ENCODE measurements around the gene ARHGAP15.

DNA sequence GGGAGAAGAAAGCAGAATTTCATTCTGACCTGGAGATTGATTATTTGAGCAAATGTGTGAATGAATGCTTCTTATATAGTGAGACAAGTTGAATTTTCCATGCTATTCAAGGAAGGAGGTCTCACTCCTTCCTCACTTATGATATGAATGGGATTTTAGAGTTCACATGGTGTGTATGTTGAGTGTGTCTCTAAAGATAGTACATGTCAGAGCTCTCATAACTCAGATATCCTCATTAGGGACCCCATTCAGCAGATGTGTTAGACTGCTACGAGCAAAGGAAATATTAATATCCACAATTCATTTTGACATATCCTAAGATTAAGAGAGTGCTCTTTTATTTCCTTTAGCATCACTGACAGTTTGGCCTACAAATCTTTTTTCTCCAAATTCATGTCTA lies 368.5 kb downstream of the ARHGAP15 start:
- TF ChIP-seq, protein P1, sequence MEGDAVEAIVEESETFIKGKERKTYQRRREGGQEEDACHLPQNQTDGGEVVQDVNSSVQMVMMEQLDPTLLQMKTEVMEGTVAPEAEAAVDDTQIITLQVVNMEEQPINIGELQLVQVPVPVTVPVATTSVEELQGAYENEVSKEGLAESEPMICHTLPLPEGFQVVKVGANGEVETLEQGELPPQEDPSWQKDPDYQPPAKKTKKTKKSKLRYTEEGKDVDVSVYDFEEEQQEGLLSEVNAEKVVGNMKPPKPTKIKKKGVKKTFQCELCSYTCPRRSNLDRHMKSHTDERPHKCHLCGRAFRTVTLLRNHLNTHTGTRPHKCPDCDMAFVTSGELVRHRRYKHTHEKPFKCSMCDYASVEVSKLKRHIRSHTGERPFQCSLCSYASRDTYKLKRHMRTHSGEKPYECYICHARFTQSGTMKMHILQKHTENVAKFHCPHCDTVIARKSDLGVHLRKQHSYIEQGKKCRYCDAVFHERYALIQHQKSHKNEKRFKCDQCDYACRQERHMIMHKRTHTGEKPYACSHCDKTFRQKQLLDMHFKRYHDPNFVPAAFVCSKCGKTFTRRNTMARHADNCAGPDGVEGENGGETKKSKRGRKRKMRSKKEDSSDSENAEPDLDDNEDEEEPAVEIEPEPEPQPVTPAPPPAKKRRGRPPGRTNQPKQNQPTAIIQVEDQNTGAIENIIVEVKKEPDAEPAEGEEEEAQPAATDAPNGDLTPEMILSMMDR (IDR thresholded peaks at IDR 0.05): no peak
- TF ChIP-seq POLR2A (IDR thresholded peaks at IDR 0.05): no peak

Measured in esophagus squamous epithelium (tissue), 4 donors.